ENCODE measurements around the gene NCK2.

The NCK2 gene

GRCh38 chr2:105857076-105857740 is 112.5 kb downstream of the NCK2 start:
- no peak for DNase-seq

- DNase-seq, result no peak
Observed at GRCh38 chr2:105858868-105859693, 114.4 kb downstream of the NCK2 start.

- no peak for DNase-seq
Observed at GRCh38 chr2:105859694-105859951, 114.9 kb downstream of the NCK2 start.

- DNase-seq, result no peak
Observed at GRCh38 chr2:105860567-105860966, 115.9 kb downstream of the NCK2 start.

- DNase-seq, result no peak
Observed at GRCh38 chr2:105861200-105861599, 116.5 kb downstream of the NCK2 start.

GRCh38 chr2:105862843-105863242 is 118.1 kb downstream of the NCK2 start:
- DNase-seq, result no peak

- DNase-seq, result no peak
Observed at GRCh38 chr2:105864262-105864661, 119.5 kb downstream of the NCK2 start.

GRCh38 chr2:105865222-105865913 is 120.7 kb downstream of the NCK2 start:
- no peak for DNase-seq

GRCh38 chr2:105866216-105867185 is 121.8 kb downstream of the NCK2 start:
- DNase-seq, result no peak

GRCh38 chr2:105867587-105867986 is 122.9 kb downstream of the NCK2 start:
- no peak for DNase-seq

GRCh38 chr2:105868060-105868459 is 123.3 kb downstream of the NCK2 start:
- DNase-seq, result no peak

- DNase-seq, result no peak
Observed at GRCh38 chr2:105869341-105869740, 124.6 kb downstream of the NCK2 start.

- DNase-seq, result no peak
Observed at GRCh38 chr2:105870062-105870461, 125.3 kb downstream of the NCK2 start.

- no peak for DNase-seq
Observed at GRCh38 chr2:105870858-105871257, 126.1 kb downstream of the NCK2 start.

GRCh38 chr2:105872142-105872728 is 127.5 kb downstream of the NCK2 start:
- DNase-seq, result no peak

- DNase-seq, result no peak
Observed at GRCh38 chr2:105872830-105873229, 128.1 kb downstream of the NCK2 start.

GRCh38 chr2:105873281-105873680 is 128.6 kb downstream of the NCK2 start:
- no peak for DNase-seq

GRCh38 chr2:105873721-105874120 is 129.0 kb downstream of the NCK2 start:
- DNase-seq, result no peak

GRCh38 chr2:105874466-105874865 is 129.8 kb downstream of the NCK2 start:
- DNase-seq, result no peak

GRCh38 chr2:105875241-105875640 is 130.5 kb downstream of the NCK2 start:
- no peak for DNase-seq

- DNase-seq, result no peak
Observed at GRCh38 chr2:105876191-105876590, 131.5 kb downstream of the NCK2 start.

GRCh38 chr2:105877945-105878344 is 133.2 kb downstream of the NCK2 start:
- no peak for DNase-seq
